ENCODE measurements around the gene NSA2. TPM values are rescaled to one million over a fixed set of nuclear protein-coding genes. Genes with fewer than 3 reads are reported as not detected.
A peak's percentile ranks its signal among the peaks of the same experiment; 100 is the strongest.
"Not testable (repeated sequence)": the region's sequence is repeated elsewhere in the genome, so short reads cannot be mapped to it uniquely, and the experiment has no call there.

The NSA2 gene
- total and polyA plus RNA-seq, 7 donors, result 43.5 to 89.6 (median 71.9) TPM

GRCh38 chr5:74736759-74737158, 30.3 kb upstream of the NSA2 start:
- 62 to 76% (median 71%) methylated on average over 6 of the region's 6 CpGs for WGBS, 3 donors
- no peak for ATAC-seq
- peaks cover 0 to 98% of the 10 kb centered on the region in 2 donors for H3K36me3 ChIP-seq (ENCODE audit: insufficient read depth in 1 of 2, low read depth in 1 of 2)

GRCh38 chr5:74738406-74738805, 28.6 kb upstream of the NSA2 start:
- Histone ChIP-seq H3K4me3 (no peak overlapping the region), H3K27me3 (ENCODE audit: insufficient read depth in 3 of 3, low read length in 2 of 3) (no peaks in the 10 kb centered on the region), H3K36me3 (ENCODE audit: insufficient read depth in 1 of 2, low read depth in 1 of 2) (peaks cover 0 to 100% of the 10 kb centered on the region in 2 donors), H3K27ac (no peak overlapping the region), H3K4me1 (no peaks in the 10 kb centered on the region), H3K9me3 (no peaks in the 10 kb centered on the region)
- intact Hi-C loops (cut with DNase I), result loop anchor here in 1 of 2 donors (2.0 kb wide), 1 partner anchor 38 kb away; no protein-coding TSS in a partner anchor
- DNase-seq, result no peak
- no peak for TF ChIP-seq CTCF (IDR thresholded peaks at IDR 0.05)
- ATAC-seq, result no peak
- WGBS, 3 donors, result 95 to 98% (median 96%) methylated on average over 4 of the region's 4 CpGs

More at GRCh38 chr5:74736759-74737158, 30.3 kb upstream of the NSA2 start:
- Histone ChIP-seq H3K27ac (no peak overlapping the region), H3K4me1 (no peaks in the 10 kb centered on the region), H3K4me3 (no peak overlapping the region), H3K27me3 (ENCODE audit: insufficient read depth in 3 of 3, low read length in 2 of 3) (no peaks in the 10 kb centered on the region), H3K9me3 (no peaks in the 10 kb centered on the region)
- no peak for TF ChIP-seq CTCF (IDR thresholded peaks at IDR 0.05)
- intact Hi-C loops (cut with DNase I), result no loop called here
- DNase-seq, result no peak

DNA sequence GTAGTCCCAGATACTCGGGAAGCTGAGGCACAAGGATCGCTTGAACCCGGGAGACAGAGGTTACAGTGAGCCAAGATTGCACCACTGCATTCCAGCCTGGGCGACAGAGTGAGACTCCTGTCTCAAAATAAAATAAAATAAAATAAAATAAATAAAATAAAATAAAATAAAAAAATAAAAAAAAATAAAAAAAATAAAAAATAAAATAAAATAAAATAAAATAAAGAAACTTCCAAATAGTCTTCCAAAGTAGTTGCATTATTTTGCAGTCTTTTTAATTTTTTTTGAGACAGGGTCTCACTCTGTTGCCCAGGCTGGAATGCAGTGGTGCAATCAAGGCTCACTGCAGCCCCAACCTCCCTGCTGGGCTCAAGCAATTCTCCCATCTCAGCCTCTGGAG, 18.3 kb upstream of the NSA2 start:
- H3K4me1 ChIP-seq; H3K4me3 ChIP-seq; H3K27me3 ChIP-seq (ENCODE audit: insufficient read depth in 3 of 3, low read length in 2 of 3); H3K9me3 ChIP-seq; intact Hi-C loops (cut with DNase I); ATAC-seq; H3K27ac ChIP-seq; DNase-seq: not testable (repeated sequence)
- 94 to 100% (median 96%) methylated on average over 4 of the region's 4 CpGs for WGBS, 3 donors
- H3K36me3 ChIP-seq (ENCODE audit: insufficient read depth in 1 of 2, low read depth in 1 of 2), result peaks cover 8 to 89% of the 10 kb centered on the region in 2 donors

DNA sequence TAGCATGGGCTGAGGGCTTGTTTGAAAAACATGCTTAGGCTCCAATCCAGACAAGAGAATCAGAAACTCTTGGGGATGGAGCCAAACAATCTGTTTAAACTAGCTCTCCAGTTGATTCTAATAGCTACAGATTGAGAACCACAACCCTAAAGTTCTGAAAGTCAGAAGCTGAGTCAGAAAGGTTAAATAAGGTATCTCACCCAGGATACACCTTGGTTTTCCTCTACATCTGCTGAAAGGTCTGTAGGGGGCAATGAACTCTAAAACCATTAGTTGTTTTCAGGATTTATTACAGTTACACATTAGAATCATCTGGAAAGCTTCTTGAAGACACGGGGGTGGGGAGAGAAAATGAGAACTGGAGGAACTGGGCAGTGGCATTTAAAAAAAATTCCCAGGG, 5.8 kb upstream of the NSA2 start:
- peaks cover 12 to 72% of the 10 kb centered on the region in 2 donors for H3K36me3 ChIP-seq (ENCODE audit: insufficient read depth in 1 of 2, low read depth in 1 of 2)
- 73 to 85% (median 83%) methylated on average over 1 of the region's 1 CpG for WGBS, 3 donors

GRCh38 chr5:74762599-74762998, 4.5 kb upstream of the NSA2 start:
- intact Hi-C loops (cut with DNase I), result loop anchor here in 1 of 2 donors (10.0 kb wide), 1 partner anchor 582 kb away; no protein-coding TSS in a partner anchor
- H3K36me3 ChIP-seq (ENCODE audit: insufficient read depth in 1 of 2, low read depth in 1 of 2), result peaks cover 12 to 58% of the 10 kb centered on the region in 2 donors
- TF ChIP-seq CTCF (IDR thresholded peaks at IDR 0.05), result no peak
- H3K4me1 ChIP-seq, result peaks cover 23% of the 10 kb centered on the region
- no peaks in the 10 kb centered on the region for H3K27me3 ChIP-seq (ENCODE audit: insufficient read depth in 3 of 3, low read length in 2 of 3)
- peak overlapping the region; percentile 1 for H3K27ac ChIP-seq
- no peak for DNase-seq
- ATAC-seq, result peak in 3 of 4 donors; percentile 47 to 69 (median 49)
- WGBS, 3 donors, result 85 to 94% (median 94%) methylated on average over 2 of the region's 2 CpGs
- H3K4me3 ChIP-seq, result no peak overlapping the region
- no peaks in the 10 kb centered on the region for H3K9me3 ChIP-seq

More for the DNA sequence above, 5.8 kb upstream of the NSA2 start:
- ATAC-seq (no peak), DNase-seq (no peak)
- no peak for TF ChIP-seq CTCF (IDR thresholded peaks at IDR 0.05)
- intact Hi-C loops (cut with DNase I), result loop anchor here in 1 of 2 donors (10.0 kb wide), 1 partner anchor 584 kb away; no protein-coding TSS in a partner anchor
- Histone ChIP-seq H3K4me3 (no peak overlapping the region), H3K27me3 (ENCODE audit: insufficient read depth in 3 of 3, low read length in 2 of 3) (no peaks in the 10 kb centered on the region), H3K9me3 (no peaks in the 10 kb centered on the region), H3K27ac (no peak overlapping the region), H3K4me1 (peaks cover 22% of the 10 kb centered on the region)
